IMR-90 (cell line): ENCODE data around the gene TRMT11. TPM values are rescaled to one million over a fixed set of nuclear protein-coding genes. Genes with fewer than 3 reads are reported as not detected.

Experiments used
- ATAC-seq: fragments of 200-7000 bp; cut with Tn5 transposase; 2 replicates; pipeline ENCODE4 v1.9.1; 2020; ENCODE audit warnings: low read depth, mild to moderate bottlenecking, moderate library complexity
- BruUV-seq: library from RNA; stranded (reverse); fragments of 400-500 nt; replicated peaks from 2 replicates; lab custom pipeline; 2021; lab: Mats Ljungman, UMichigan
- CTCF ChIA-PET: fragments of 300-600 bp; formaldehyde crosslinking; extraction: SDS; loops from one replicate; lab custom pipeline; 2021; ENCODE audit warnings: antibody characterized with exemption; lab: Yijun Ruan, JAX
- POLR2A ChIA-PET: fragments of 300-600 bp; sonication (Branson Sonifier 250); formaldehyde crosslinking; loops from one replicate; lab custom pipeline; 2022; ENCODE audit warnings: antibody characterized with exemption; ENCODE audit not compliant: unreplicated experiment; lab: Charles Lee
- DNase-seq: peaks from one replicate; pipeline ENCODE4 v3.0.0; 2013
- H2AFZ ChIP-seq: replicated peaks from 2 replicates; pipeline ENCODE3; 2013; ENCODE audit warnings: low read length, mild to moderate bottlenecking; ENCODE audit not compliant: poor library complexity
- H2AK5ac ChIP-seq: 2 replicates; pipeline ENCODE4 v1.6.1; 2013; ENCODE audit warnings: low read depth, low read length, inconsistent platforms
- H2AK9ac ChIP-seq: replicated peaks from 2 replicates; pipeline ENCODE3; 2013; ENCODE audit warnings: mild to moderate bottlenecking, low read depth, low read length, moderate library complexity; ENCODE audit not compliant: poor library complexity
- H2BK120ac ChIP-seq: 2 replicates; pipeline ENCODE4 v1.6.1; 2013; ENCODE audit warnings: low read depth, low read length, inconsistent platforms
- H2BK15ac ChIP-seq: 3 replicates; pipeline ENCODE4 v1.6.1; 2013; ENCODE audit warnings: low read depth, low read length, inconsistent platforms
- H2BK20ac ChIP-seq: 2 replicates; pipeline ENCODE4 v1.6.1; 2013; ENCODE audit warnings: low read depth, mild to moderate bottlenecking, inconsistent platforms, low read length, moderate library complexity
- H2BK5ac ChIP-seq: 2 replicates; pipeline ENCODE4 v1.6.1; 2013; ENCODE audit warnings: mild to moderate bottlenecking, low read depth, low read length, inconsistent platforms; ENCODE audit not compliant: poor library complexity, severe bottlenecking
- H3K14ac ChIP-seq: replicated peaks from 2 replicates; pipeline ENCODE4 v1.6.1; 2013; ENCODE audit warnings: low read depth, low read length, inconsistent platforms
- H3K18ac ChIP-seq: 2 replicates; pipeline ENCODE4 v1.6.1; 2013; ENCODE audit warnings: low read depth, low read length, control low read depth
- H3K23ac ChIP-seq: 2 replicates; pipeline ENCODE4 v1.6.1; 2013; ENCODE audit warnings: low read depth, low read length, inconsistent platforms
- H3K27ac ChIP-seq: 2 replicates; pipeline ENCODE4 v1.5.1; 2013; ENCODE audit warnings: mild to moderate bottlenecking, control low read depth, low read length; ENCODE audit not compliant: insufficient read depth
- H3K27me3 ChIP-seq: 2 replicates; pipeline ENCODE4 v1.6.1; 2013; ENCODE audit warnings: low read length; ENCODE audit not compliant: control insufficient read depth, insufficient read depth
- H3K36me3 ChIP-seq: 2 replicates; pipeline ENCODE4 v1.6.1; 2013; ENCODE audit warnings: low read length, mixed read lengths; ENCODE audit not compliant: control insufficient read depth, insufficient read depth
- H3K4ac ChIP-seq: 2 replicates; pipeline ENCODE4 v1.6.1; 2013; ENCODE audit warnings: low read depth, low read length, inconsistent platforms
- H3K4me1 ChIP-seq: 2 replicates; pipeline ENCODE4 v1.6.1; 2013; ENCODE audit warnings: low read length, mixed read lengths; ENCODE audit not compliant: control insufficient read depth, insufficient read depth
- H3K4me2 ChIP-seq: 2 replicates; pipeline ENCODE4 v1.6.1; 2013; ENCODE audit warnings: low read depth, mild to moderate bottlenecking, control low read depth, low read length, moderate library complexity
- H3K4me3 ChIP-seq: 2 replicates; pipeline ENCODE4 v1.5.1; 2013; ENCODE audit warnings: low read depth, mild to moderate bottlenecking, control low read depth, low read length, moderate library complexity; ENCODE audit not compliant: insufficient read depth
- H3K56ac ChIP-seq: 2 replicates; pipeline ENCODE4 v1.6.1; 2013; ENCODE audit warnings: low read length, inconsistent platforms; ENCODE audit not compliant: insufficient read depth; ENCODE audit errors: extremely low read depth
- H3K79me1 ChIP-seq, 2 experiments: 2 replicates each; pipeline ENCODE4 v1.6.1; 2013; ENCODE audit warnings: low read length in 2 of 2, inconsistent platforms in 1 of 2, low read depth in 1 of 2
- H3K9ac ChIP-seq: 2 replicates; pipeline ENCODE4 v1.6.1; 2013; ENCODE audit warnings: low read depth, low read length, control low read depth
- H3K9me1 ChIP-seq: 2 replicates; pipeline ENCODE4 v1.6.1; 2013; ENCODE audit warnings: low read length, inconsistent platforms; ENCODE audit not compliant: insufficient read depth
- H3K9me3 ChIP-seq: 2 replicates; pipeline ENCODE4 v1.6.1; 2013; ENCODE audit warnings: low read length; ENCODE audit not compliant: control insufficient read depth, insufficient read depth
- H4K20me1 ChIP-seq: 2 replicates; pipeline ENCODE4 v1.6.1; 2013; ENCODE audit warnings: low read length, inconsistent platforms; ENCODE audit not compliant: insufficient read depth
- H4K5ac ChIP-seq: 2 replicates; pipeline ENCODE4 v1.6.1; 2013; ENCODE audit warnings: mild to moderate bottlenecking, low read depth, low read length, control low read depth
- H4K8ac ChIP-seq, 2 experiments: 2 replicates each; pipeline ENCODE4 v1.6.1; 2013; ENCODE audit warnings: low read depth in 2 of 2, low read length in 2 of 2, control low read depth in 1 of 2, inconsistent platforms in 1 of 2
- H4K91ac ChIP-seq: 2 replicates; pipeline ENCODE4 v1.6.1; 2013; ENCODE audit warnings: low read depth, low read length, inconsistent platforms; ENCODE audit not compliant: insufficient read depth
- BHLHE40 ChIP-seq: fragments of 150-350 bp; IDR thresholded peaks from 2 replicates; pipeline ENCODE4 v1.6.1; 2016; ENCODE audit warnings: mild to moderate bottlenecking, low read depth, low read length
- CHD1 ChIP-seq: IDR thresholded peaks from 2 replicates; pipeline ENCODE4 v1.6.1; 2012; ENCODE audit warnings: low read depth, low read length, improper control_type of control experiment
- FOS ChIP-seq: fragments of 150-350 bp; IDR thresholded peaks from 2 replicates; pipeline ENCODE4 v1.6.1; 2016; ENCODE audit warnings: low read depth, low read length
- MAFK ChIP-seq: IDR thresholded peaks from 2 replicates; pipeline ENCODE4 v1.6.1; 2012; ENCODE audit warnings: low read depth, low read length, improper control_type of control experiment
- MXI1 ChIP-seq: IDR thresholded peaks from 2 replicates; pipeline ENCODE4 v1.6.1; 2012; ENCODE audit warnings: low read depth, mild to moderate bottlenecking, low read length, moderate library complexity, borderline replicate concordance
- NFE2L2 ChIP-seq: fragments of 150-350 bp; IDR thresholded peaks from 2 replicates; pipeline ENCODE4 v1.6.1; 2016; ENCODE audit warnings: low read depth, mild to moderate bottlenecking, low read length
- POLR2A ChIP-seq: IDR thresholded peaks from 2 replicates; pipeline ENCODE4 v1.6.1; 2012; ENCODE audit warnings: mild to moderate bottlenecking, low read depth, low read length
- RFX5 ChIP-seq: IDR thresholded peaks from 2 replicates; pipeline ENCODE4 v1.8.0; 2012; ENCODE audit warnings: low read depth, mild to moderate bottlenecking, low read length, moderate library complexity
- SMC3 ChIP-seq: fragments of 150-350 bp; IDR thresholded peaks from 2 replicates; pipeline ENCODE4 v1.6.1; 2016; ENCODE audit warnings: low read depth, mild to moderate bottlenecking, antibody characterized with exemption, low read length, moderate library complexity
- WGBS, 2 experiments: methylation state at CpG; one replicate each; pipeline versions ENCODE4 v1.1.5 to v1.1.7; 2013; ENCODE audit warnings: missing lambda C conversion rate in 2 of 2; ENCODE audit not compliant: insufficient read length in 1 of 2; ENCODE audit errors: extremely low coverage in 2 of 2; 5-methylcytosine and 5-hydroxymethylcytosine counted together
- dilution Hi-C: fragments of 300-500 bp; cut with HindIII; formaldehyde crosslinking; loops from one replicate; pipeline ENCODE4 v1.14.3; 2018; ENCODE audit warnings: low sequenced_read_pairs; ENCODE audit not compliant: unreplicated experiment
- in situ Hi-C: fragments of 300-500 bp; cut with MboI; formaldehyde crosslinking; loops from 3 replicates; pipeline ENCODE4 v1.14.3; 2019; ENCODE audit warnings: low sequenced_read_pairs, inconsistent platforms, mixed read lengths
- intact Hi-C: fragments of 100-400 bp; cut with micrococcal nuclease; formaldehyde crosslinking; loops from 2 replicates; pipeline ENCODE4 v1.10.0; 2022
- polyA plus RNA-seq, 3 experiments: library from polyadenylated mRNA; depleted of rRNA; stranded (reverse); fragments of >200 nt; gene quantifications; 2 replicates each; pipeline ENCODE4 v1.2.3, GENCODE V29; 2012; ENCODE audit warnings: low replicate concordance in 1 of 3
- total RNA-seq: library from RNA; depleted of rRNA; stranded (reverse); fragments of >200 nt; gene quantifications from 2 replicates; pipeline ENCODE4 v1.2.3, GENCODE V29; 2012
- TF ChIP-seq, protein P1 (sequence below): fragments of 150-350 bp; IDR thresholded peaks from 2 replicates; pipeline ENCODE4 v1.6.1; 2016; ENCODE audit warnings: low read depth, mild to moderate bottlenecking, low read length, moderate library complexity, borderline replicate concordance

The TRMT11 gene
- total and polyA plus RNA-seq, 2 of the 4 experiments (the other 2 are of a cell fraction): 14.3 to 19.0 TPM

DNA sequence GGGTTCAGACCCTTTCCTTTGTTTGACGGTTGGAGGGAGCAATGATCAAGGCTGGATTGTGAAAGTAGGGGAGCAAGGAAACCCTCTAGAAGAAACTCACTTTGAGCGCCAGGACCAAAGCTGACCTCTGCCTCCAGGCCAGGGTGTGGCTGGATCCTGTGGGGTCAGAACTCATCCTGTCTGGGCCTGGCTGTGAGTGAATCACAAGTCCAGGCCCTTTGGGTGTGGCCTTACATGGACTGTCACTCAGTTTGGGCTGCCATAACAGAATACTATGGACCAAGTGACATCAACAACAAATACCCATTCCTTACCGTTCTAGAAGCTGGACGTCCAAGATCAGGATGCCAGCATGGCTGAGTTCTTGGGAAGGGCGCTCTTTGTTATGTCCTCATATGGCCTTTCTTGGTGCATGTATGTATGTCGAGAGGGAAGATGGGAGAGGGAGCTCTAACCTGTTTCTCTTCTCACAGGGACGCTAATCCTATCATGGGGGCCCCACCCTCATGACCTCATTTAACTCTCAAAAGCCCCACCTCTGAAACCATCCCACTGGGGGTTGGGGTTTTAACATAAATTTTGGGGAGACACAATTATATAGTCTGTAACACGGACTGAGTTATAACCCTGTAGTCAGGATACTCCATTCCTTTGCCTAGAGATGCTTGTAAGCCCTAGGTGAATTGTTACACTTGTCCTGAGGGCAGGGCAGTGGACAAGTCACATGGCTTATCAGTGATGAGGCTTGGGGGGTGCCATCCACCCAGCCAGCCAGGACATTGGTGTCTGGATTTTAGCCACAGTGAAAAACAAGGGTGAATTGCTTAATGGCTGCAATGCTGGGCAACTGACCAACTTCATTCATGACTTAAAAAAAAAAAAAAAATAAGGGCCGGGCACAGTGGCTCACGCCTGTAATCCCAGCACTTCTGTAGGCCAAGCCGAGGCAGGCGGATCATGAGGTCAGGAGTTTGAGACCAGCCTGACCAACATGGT, 80.0 kb downstream of the TRMT11 start:
- in situ Hi-C loops (no loop called here), dilution Hi-C loops (no loop called here), intact Hi-C loops (no loop called here)
- TF ChIP-seq, protein P1, sequence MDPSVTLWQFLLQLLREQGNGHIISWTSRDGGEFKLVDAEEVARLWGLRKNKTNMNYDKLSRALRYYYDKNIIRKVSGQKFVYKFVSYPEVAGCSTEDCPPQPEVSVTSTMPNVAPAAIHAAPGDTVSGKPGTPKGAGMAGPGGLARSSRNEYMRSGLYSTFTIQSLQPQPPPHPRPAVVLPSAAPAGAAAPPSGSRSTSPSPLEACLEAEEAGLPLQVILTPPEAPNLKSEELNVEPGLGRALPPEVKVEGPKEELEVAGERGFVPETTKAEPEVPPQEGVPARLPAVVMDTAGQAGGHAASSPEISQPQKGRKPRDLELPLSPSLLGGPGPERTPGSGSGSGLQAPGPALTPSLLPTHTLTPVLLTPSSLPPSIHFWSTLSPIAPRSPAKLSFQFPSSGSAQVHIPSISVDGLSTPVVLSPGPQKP: no peak
- TF ChIP-seq MAFK (no peak), FOS (no peak), POLR2A (no peak), RFX5 (no peak), SMC3 (no peak), NFE2L2 (no peak), CHD1 (no peak), MXI1 (no peak), BHLHE40 (no peak)
- no peak overlapping the region for H3K4me3 ChIP-seq
- H3K4me2 ChIP-seq: no peak overlapping the region
- no peak overlapping the region for H2BK5ac ChIP-seq
- BruUV-seq: no TSS peak
- no peaks in the 10 kb centered on the region for H3K36me3 ChIP-seq
- no peak overlapping the region for H3K56ac ChIP-seq
- H2AK5ac ChIP-seq: no peak overlapping the region
- 100% methylated on average over 1 of the region's 12 CpGs; no CpG with 5 or more reads in 1 of the 2 experiments for WGBS, 2 experiments
- no peak overlapping the region for H4K5ac ChIP-seq
- no peak for ATAC-seq
- DNase-seq: no peak
- H2BK120ac ChIP-seq: no peak overlapping the region
- no peak overlapping the region for H2BK20ac ChIP-seq
- H2AK9ac ChIP-seq: peak overlapping the region; percentile 20
- H3K79me1 ChIP-seq: no peaks in the 10 kb centered on the region
- no peak overlapping the region for H4K91ac ChIP-seq
- ChIA-PET CTCF (no interaction called here), POLR2A (no interaction called here)
- no peak overlapping the region for H3K4ac ChIP-seq
- H3K23ac ChIP-seq: no peak overlapping the region
- H3K9me3 ChIP-seq: no peaks in the 10 kb centered on the region
- no peaks in the 10 kb centered on the region for H4K20me1 ChIP-seq
- 0 out of 2 replicates have a peak, but pooled peaks cover 4% of the 10 kb centered on the region for H3K9me1 ChIP-seq
- H4K8ac ChIP-seq: no peak overlapping the region
- H3K4me1 ChIP-seq: peaks cover 6% of the 10 kb centered on the region
- no peak overlapping the region for H3K27ac ChIP-seq
- no peak overlapping the region for H3K18ac ChIP-seq
- no peaks in the 10 kb centered on the region for H3K27me3 ChIP-seq
- H3K9ac ChIP-seq: no peak overlapping the region
- H2AFZ ChIP-seq: no peak overlapping the region
- H2BK15ac ChIP-seq: no peak overlapping the region
- no peak overlapping the region for H3K14ac ChIP-seq
